K562 (cell line): Measurements from ENCODE around the gene PKP1.

ENCODE experiments used
- CREB1 ChIP-seq, 2 experiments: sonication (generic) in 1 of 2; formaldehyde crosslinking in 1 of 2; IDR thresholded peaks; 2 replicates each; pipeline versions ENCODE4 v1.6.1 to v1.8.0; 2012 to 2022; ENCODE audit warnings: inconsistent platforms in 1 of 2, mild to moderate bottlenecking in 1 of 2, missing genetic modification reagents in 1 of 2, moderate library complexity in 1 of 2
- CREB5 ChIP-seq: fragments of 250-450 bp; sonication (Bioruptor Pico); IDR thresholded peaks from 2 replicates; pipeline ENCODE4 v1.5.0; 2020; ENCODE audit warnings: mild to moderate bottlenecking
- E2F6 ChIP-seq, 2 experiments: IDR thresholded peaks; 2 replicates each; pipeline ENCODE4 v1.6.1; 2011; ENCODE audit warnings: borderline replicate concordance in 1 of 2, control low read depth in 1 of 2, low read depth in 1 of 2, low read length in 1 of 2, mild to moderate bottlenecking in 1 of 2, mixed read lengths in 1 of 2, moderate library complexity in 1 of 2; ENCODE audit not compliant: insufficient read depth in 1 of 2, insufficient read length in 1 of 2, poor library complexity in 1 of 2, severe bottlenecking in 1 of 2; ENCODE audit errors: extremely low read depth in 1 of 2
- ELK1 ChIP-seq: sonication (generic); formaldehyde crosslinking; IDR thresholded peaks from 2 replicates; pipeline ENCODE4 v1.8.1; 2022; ENCODE audit warnings: missing genetic modification reagents
- ESRRA ChIP-seq: fragments of 450-650 bp; IDR thresholded peaks from 2 replicates; pipeline ENCODE4 v1.6.1; 2014; ENCODE audit warnings: low read depth, mild to moderate bottlenecking, moderate library complexity, borderline replicate concordance
- GTF2F1 ChIP-seq: IDR thresholded peaks from 2 replicates; pipeline ENCODE4 v1.6.1; 2011; ENCODE audit warnings: low read depth, low read length, improper control_type of control experiment
- MITF ChIP-seq: IDR thresholded peaks from 2 replicates; pipeline ENCODE4 v1.6.1; 2014; ENCODE audit warnings: antibody characterized with exemption
- RERE ChIP-seq: sonication (generic); formaldehyde crosslinking; IDR thresholded peaks from 2 replicates; pipeline ENCODE4 v1.8.0; 2023; ENCODE audit warnings: missing genetic modification reagents, mild to moderate bottlenecking, borderline replicate concordance
- RFX5 ChIP-seq: IDR thresholded peaks from 2 replicates; pipeline ENCODE4 v1.6.1; 2011; ENCODE audit warnings: low read depth, mild to moderate bottlenecking, improper control_type of control experiment, low read length
- SIN3A ChIP-seq, 2 experiments: fragments of 150-350 bp in 1 of 2; IDR thresholded peaks; 2 replicates each; pipeline ENCODE4 v1.6.1; 2011 to 2016; ENCODE audit warnings: borderline replicate concordance in 2 of 2, low read depth in 2 of 2, low read length in 2 of 2, mild to moderate bottlenecking in 2 of 2, moderate library complexity in 2 of 2; ENCODE audit not compliant: control insufficient read depth in 1 of 2
- SRSF7 ChIP-seq: fragments of 200-400 bp; formaldehyde crosslinking; optimal IDR thresholded peaks from 2 replicates; pipeline ENCODE3; 2017; ENCODE audit warnings: mild to moderate bottlenecking, low read depth, low read length
- ZNF121 ChIP-seq: sonication (generic); formaldehyde crosslinking; conservative IDR thresholded peaks from 2 replicates; pipeline ENCODE4 v1.8.0; 2022; ENCODE audit warnings: missing genetic modification reagents
- ZNF134 ChIP-seq: fragments of 250-450 bp; sonication (Bioruptor Pico); conservative IDR thresholded peaks from 2 replicates; pipeline ENCODE4 v1.4.0; 2020
- ZNF140 ChIP-seq: fragments of 250-450 bp; sonication (Bioruptor Pico); IDR thresholded peaks from 2 replicates; pipeline ENCODE4 v1.8.0; 2021; ENCODE audit warnings: moderate library complexity, mild to moderate bottlenecking, inconsistent platforms

GRCh38 chr1:201284636-201285035 lies 1.3 kb downstream of the PKP1 start:
- TF ChIP-seq ZNF121 (CRISPR knock-in tag) (no peak), MITF (no peak), ESRRA (no peak), ELK1 (CRISPR knock-in tag) (no peak), SIN3A (IDR thresholded peaks at IDR 0.05; ENCODE audit: borderline replicate concordance in 2 of 2, control insufficient read depth in 1 of 2, low read depth in 2 of 2, low read length in 2 of 2) (no peak), GTF2F1 (no peak), CREB1 (IDR thresholded peaks at IDR 0.05) (no peak), CREB1 (CRISPR knock-in tag; IDR thresholded peaks at IDR 0.05) (no peak), SRSF7 (no peak), RFX5 (no peak), E2F6 (IDR thresholded peaks at IDR 0.05; ENCODE audit: borderline replicate concordance in 1 of 2, extremely low read depth in 1 of 2, insufficient read depth in 1 of 2, insufficient read length in 1 of 2, low read depth in 1 of 2, low read length in 1 of 2, poor library complexity in 1 of 2, severe bottlenecking in 1 of 2) (no peak), CREB5 (CRISPR knock-in tag) (no peak), RERE (CRISPR knock-in tag) (no peak), ZNF140 (CRISPR knock-in tag) (no peak), ZNF134 (CRISPR knock-in tag) (no peak)
